ENCODE measurements around the gene ZFAND6. TPM values are rescaled to one million over a fixed set of nuclear protein-coding genes. Genes with fewer than 3 reads are reported as not detected.
A peak's percentile ranks its signal among the peaks of the same experiment; 100 is the strongest.
"Not testable (repeated sequence)": the region's sequence is repeated elsewhere in the genome, so short reads cannot be mapped to it uniquely, and the experiment has no call there.

ZFAND6 gene
- total RNA-seq (ENCODE audit: unreplicated experiment) = 80.1 TPM
- long read RNA-seq, transcript ZFAND6-212 (7 exons, 1,602 nt) = minor isoform, 22 of 86 reads
- long read RNA-seq, transcript ZFAND6-213 (6 exons, 1,446 nt) = minor isoform, 20 of 86 reads
- long read RNA-seq, transcript ZFAND6-220 (6 exons, 891 nt) = major isoform, 26 of 86 reads
- long read RNA-seq, transcript ZFAND6-201 (7 exons, 1,814 nt) = minor isoform, 8 of 86 reads
- long read RNA-seq, partial matches to known transcripts = 3 of 86 reads
- long read RNA-seq, other reads (novel, unspliced or antisense) = 7 of 86 reads

DNA sequence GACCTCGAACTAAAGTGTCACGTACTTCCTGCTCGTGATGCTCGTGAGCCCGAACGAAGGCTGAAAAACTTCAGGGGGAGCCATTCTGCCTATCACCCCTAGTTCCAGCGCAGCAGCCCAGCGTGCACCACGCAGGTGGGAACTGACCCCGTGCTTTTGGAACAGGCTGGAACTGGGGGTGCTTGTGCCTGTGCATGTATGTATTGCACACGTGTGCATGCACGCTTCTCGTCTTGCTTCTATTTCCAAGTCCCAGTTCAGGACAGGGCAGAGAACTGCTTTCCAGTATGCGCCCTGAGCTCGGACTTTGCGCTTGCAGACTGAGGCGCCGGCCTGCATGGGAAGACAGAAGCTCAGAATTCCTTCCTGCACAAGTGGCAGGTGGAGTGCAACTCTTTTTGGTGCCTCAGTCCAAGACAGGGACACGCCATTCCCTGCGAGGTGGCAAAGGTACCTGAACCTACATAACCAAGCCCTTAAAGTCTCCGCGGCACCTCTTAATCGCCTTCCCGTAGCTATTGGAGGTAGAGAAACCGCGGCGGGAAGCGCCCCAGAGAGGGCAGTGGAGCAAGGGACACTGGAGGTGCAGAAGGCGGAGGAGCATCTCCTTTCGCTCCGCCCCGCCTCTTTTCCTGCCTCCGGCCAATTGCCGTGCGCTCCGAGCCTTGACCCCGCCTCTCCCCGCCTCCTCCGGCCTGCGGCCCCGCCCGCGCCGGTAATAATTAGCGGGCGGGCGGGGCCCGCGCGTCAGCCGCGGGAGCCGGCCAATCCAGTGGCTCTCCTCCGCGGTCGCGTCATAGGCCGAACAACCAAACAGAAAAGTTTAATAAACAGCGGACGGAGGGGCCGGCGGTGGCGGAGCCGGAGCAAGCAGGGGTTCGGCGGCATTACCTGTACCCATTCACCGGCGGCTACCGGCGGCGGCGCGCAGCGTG is at the start of gene ZFAND6:
TSS of gene ZFAND6 (plus strand) at position 826 of the 935 bp plus-strand sequence. CDS start 60,669 bp downstream, outside the sequence.
- peak; percentile 97 for DNase-seq
- Mint-ChIP-seq H3K27me3 (ENCODE audit: unreplicated experiment) (peaks cover 2% of the 10 kb centered on the region), H3K4me3 (ENCODE audit: unreplicated experiment) (peak within 1 kb of the TSS; percentile 95), H3K36me3 (ENCODE audit: unreplicated experiment) (no peaks in the 10 kb centered on the region), H3K27ac (ENCODE audit: unreplicated experiment) (peak within 1 kb of the TSS; percentile 33), H3K9me3 (ENCODE audit: unreplicated experiment) (peaks cover 3% of the 10 kb centered on the region), H3K4me1 (ENCODE audit: low read depth, unreplicated experiment) (peaks cover 10% of the 10 kb centered on the region)
- TF ChIP-seq, protein P1, sequence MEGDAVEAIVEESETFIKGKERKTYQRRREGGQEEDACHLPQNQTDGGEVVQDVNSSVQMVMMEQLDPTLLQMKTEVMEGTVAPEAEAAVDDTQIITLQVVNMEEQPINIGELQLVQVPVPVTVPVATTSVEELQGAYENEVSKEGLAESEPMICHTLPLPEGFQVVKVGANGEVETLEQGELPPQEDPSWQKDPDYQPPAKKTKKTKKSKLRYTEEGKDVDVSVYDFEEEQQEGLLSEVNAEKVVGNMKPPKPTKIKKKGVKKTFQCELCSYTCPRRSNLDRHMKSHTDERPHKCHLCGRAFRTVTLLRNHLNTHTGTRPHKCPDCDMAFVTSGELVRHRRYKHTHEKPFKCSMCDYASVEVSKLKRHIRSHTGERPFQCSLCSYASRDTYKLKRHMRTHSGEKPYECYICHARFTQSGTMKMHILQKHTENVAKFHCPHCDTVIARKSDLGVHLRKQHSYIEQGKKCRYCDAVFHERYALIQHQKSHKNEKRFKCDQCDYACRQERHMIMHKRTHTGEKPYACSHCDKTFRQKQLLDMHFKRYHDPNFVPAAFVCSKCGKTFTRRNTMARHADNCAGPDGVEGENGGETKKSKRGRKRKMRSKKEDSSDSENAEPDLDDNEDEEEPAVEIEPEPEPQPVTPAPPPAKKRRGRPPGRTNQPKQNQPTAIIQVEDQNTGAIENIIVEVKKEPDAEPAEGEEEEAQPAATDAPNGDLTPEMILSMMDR (IDR thresholded peaks at IDR 0.05; ENCODE audit: partially characterized antibody, unreplicated experiment) = no peak

DNA sequence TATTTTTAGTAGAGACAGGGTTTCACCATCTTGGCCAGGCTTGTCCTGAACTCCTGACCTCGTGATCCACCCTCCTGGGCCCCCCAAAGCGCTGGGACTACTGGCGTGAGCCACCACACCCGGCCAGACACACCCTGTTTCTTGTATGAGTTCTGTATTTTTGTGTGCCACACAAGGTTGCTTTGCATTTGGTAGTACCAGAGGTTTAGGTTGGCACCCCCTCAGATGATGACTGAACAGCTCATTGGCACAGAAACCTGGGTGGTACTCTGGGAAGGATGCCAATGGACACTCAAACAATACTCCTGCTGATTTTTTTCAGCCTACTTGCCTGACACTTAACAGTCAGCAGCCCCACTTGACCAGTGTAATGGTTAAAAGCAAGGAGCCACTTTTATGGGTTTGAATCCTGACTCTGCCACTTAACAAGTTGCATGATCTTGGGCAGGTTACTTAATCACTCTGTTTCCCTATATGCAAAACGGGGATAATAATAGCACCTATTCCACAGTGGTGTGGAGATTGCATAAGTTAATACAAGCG is 49.3 kb upstream of the ZFAND6 start:
- TF ChIP-seq, protein P1 (IDR thresholded peaks at IDR 0.05; ENCODE audit: partially characterized antibody, unreplicated experiment) = no peak
- Mint-ChIP-seq H3K9me3 (ENCODE audit: unreplicated experiment) (no peaks in the 10 kb centered on the region), H3K4me1 (ENCODE audit: low read depth, unreplicated experiment) (no peaks in the 10 kb centered on the region), H3K36me3 (ENCODE audit: unreplicated experiment) (no peaks in the 10 kb centered on the region), H3K27me3 (ENCODE audit: unreplicated experiment) (no peaks in the 10 kb centered on the region), H3K4me3 (ENCODE audit: unreplicated experiment) (no peak overlapping the region), H3K27ac (ENCODE audit: unreplicated experiment) (no peak overlapping the region)
- DNase-seq = no peak

DNA sequence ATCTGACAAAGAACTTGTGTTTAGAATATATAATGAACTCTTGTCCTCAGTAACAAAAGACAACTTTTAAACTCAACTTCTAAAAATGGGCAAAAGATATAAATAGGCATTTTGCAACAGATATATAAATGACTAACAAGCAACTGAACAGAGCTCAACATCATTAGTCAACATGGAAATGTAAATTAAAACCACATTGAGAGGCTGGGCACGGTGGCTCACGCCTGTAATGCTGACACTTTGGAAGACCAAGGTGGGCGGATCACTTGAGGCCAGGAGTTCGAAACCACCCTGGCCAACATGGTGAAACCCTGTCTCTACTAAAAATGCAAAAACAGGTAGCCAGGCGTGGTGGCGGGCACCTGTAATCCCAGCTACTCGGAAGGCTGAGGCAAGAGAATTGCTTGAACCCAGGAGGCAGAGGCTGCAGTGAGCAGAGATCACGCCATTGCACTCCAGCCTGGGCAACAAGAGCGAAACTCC is 48.4 kb upstream of the ZFAND6 start:
- not testable (repeated sequence) for H3K36me3 Mint-ChIP-seq (ENCODE audit: unreplicated experiment); H3K9me3 Mint-ChIP-seq (ENCODE audit: unreplicated experiment); H3K4me1 Mint-ChIP-seq (ENCODE audit: low read depth, unreplicated experiment); H3K4me3 Mint-ChIP-seq (ENCODE audit: unreplicated experiment); H3K27ac Mint-ChIP-seq (ENCODE audit: unreplicated experiment); DNase-seq; H3K27me3 Mint-ChIP-seq (ENCODE audit: unreplicated experiment)

DNA sequence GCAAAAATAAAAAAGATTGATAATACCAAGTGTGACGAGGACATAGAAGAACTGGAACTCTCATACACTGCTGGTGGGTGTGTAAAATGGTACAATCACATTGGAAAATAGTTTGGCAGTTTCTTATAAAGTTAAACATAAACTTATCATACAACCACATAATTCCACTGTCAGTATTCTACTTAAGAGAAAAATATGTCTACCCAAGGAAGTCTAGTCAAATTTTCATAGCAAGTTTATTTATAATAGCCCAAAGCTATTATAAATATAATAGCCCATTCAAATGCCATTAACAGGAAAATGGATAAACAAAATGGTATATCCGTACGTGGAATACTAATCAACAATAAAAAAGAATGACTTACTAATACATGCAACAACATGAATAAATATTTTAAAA is 47.9 kb upstream of the ZFAND6 start:
- no peaks in the 10 kb centered on the region for H3K36me3 Mint-ChIP-seq (ENCODE audit: unreplicated experiment)
- TF ChIP-seq, protein P1 (IDR thresholded peaks at IDR 0.05; ENCODE audit: partially characterized antibody, unreplicated experiment) = no peak
- H3K27ac Mint-ChIP-seq (ENCODE audit: unreplicated experiment) = no peak overlapping the region
- H3K9me3 Mint-ChIP-seq (ENCODE audit: unreplicated experiment) = no peaks in the 10 kb centered on the region
- no peak for DNase-seq
- H3K4me1 Mint-ChIP-seq (ENCODE audit: low read depth, unreplicated experiment) = no peaks in the 10 kb centered on the region
- H3K27me3 Mint-ChIP-seq (ENCODE audit: unreplicated experiment) = no peaks in the 10 kb centered on the region
- no peak overlapping the region for H3K4me3 Mint-ChIP-seq (ENCODE audit: unreplicated experiment)

DNA sequence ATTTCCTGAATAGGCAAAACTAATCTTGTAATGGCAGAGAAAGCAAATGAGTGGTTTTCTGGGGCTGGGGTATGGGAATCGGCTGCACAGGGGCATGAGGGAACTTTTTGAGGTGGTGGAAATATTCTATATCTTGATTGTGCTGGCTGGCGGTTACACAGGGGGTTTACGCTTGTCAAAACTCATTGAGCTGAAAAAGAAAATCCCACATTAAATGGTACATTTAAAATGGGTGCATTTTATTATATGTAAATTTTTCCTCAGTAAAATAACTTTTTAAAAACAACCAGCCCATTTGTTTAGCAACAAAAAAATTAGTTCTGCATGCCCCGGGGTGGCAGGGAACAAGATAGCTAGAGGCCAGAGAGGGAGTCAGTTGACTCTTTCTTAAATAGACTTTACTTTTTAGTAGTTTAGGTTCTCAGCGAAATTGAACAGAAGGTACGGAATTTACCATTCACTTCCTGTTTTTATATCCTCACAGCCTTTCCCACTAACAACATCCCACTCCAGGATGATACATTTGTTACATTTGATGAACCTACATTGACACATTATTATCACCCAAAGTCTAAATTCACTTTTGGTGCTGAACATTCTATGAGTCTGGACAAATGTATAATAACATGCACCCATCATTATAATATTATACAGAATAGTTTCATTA is 47.3 kb upstream of the ZFAND6 start:
- H3K36me3 Mint-ChIP-seq (ENCODE audit: unreplicated experiment) = no peaks in the 10 kb centered on the region
- no peaks in the 10 kb centered on the region for H3K9me3 Mint-ChIP-seq (ENCODE audit: unreplicated experiment)
- TF ChIP-seq, protein P1 (IDR thresholded peaks at IDR 0.05; ENCODE audit: partially characterized antibody, unreplicated experiment) = no peak
- no peak overlapping the region for H3K27ac Mint-ChIP-seq (ENCODE audit: unreplicated experiment)
- no peak for DNase-seq
- no peaks in the 10 kb centered on the region for H3K4me1 Mint-ChIP-seq (ENCODE audit: low read depth, unreplicated experiment)
- no peak overlapping the region for H3K4me3 Mint-ChIP-seq (ENCODE audit: unreplicated experiment)
- no peaks in the 10 kb centered on the region for H3K27me3 Mint-ChIP-seq (ENCODE audit: unreplicated experiment)

DNA sequence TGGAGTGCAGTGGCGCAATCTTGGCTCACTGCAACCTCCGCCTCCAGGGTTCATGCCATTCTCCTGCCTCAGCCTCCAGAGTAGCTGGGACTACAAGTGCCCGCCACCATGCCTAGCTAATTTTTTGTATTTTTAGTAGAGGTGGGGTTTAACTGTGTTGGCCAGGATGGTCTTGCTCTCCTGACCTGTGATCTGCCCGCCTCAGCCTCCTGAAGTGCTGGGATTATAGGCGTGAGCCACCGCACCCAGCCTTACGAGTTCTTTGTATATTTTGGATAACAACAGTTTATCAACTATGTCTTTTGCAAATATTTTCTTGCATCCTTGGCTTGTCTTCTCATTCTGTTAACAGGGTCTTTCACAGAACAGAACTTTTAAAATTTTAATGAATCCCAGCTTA is 45.3 kb upstream of the ZFAND6 start:
- not testable (repeated sequence) for H3K9me3 Mint-ChIP-seq (ENCODE audit: unreplicated experiment); H3K4me1 Mint-ChIP-seq (ENCODE audit: low read depth, unreplicated experiment); DNase-seq; H3K36me3 Mint-ChIP-seq (ENCODE audit: unreplicated experiment); H3K4me3 Mint-ChIP-seq (ENCODE audit: unreplicated experiment); H3K27me3 Mint-ChIP-seq (ENCODE audit: unreplicated experiment); H3K27ac Mint-ChIP-seq (ENCODE audit: unreplicated experiment)
